ENCODE measurements around the gene PIKFYVE.

DNA sequence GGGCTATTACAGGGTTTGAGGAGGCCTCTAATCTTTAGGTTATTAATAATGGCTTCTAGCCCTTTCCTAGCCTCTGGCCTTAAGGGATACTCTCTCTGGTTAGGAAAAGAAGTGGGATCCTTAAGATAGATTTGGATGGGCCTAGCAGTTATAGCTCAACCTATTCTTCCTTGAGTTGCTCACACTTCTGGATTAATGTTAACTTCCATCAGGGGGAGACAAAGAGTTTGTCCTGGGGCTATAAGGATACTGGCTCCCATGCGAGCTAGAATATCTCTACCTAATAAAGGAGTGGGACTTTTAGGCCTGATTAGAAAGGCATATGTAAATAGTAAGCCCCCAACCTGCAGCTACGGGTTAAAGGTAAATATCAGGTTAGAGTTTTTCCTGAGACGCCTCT lies 126.2 kb downstream of the PIKFYVE start:
- no peak for TF ChIP-seq POLR2A (IDR thresholded peaks at IDR 0.05; ENCODE audit: low read length)
- TF ChIP-seq GATA1 (IDR thresholded peaks at IDR 0.05; ENCODE audit: low read depth, low read length): no peak
